GM12878 (cell line): ENCODE measurements around the gene ANAPC4. TPM values are rescaled to one million over a fixed set of nuclear protein-coding genes. Genes with fewer than 3 reads are reported as not detected.

Source experiments
- ATAC-seq: fragments of 200-7000 bp; cut with Tn5 transposase; 3 replicates; pipeline ENCODE4 v1.9.1; 2020; ENCODE audit warnings: mild to moderate bottlenecking, moderate library complexity
- BruUV-seq: library from RNA; stranded (reverse); fragments of 400-500 nt; replicated peaks from 2 replicates; lab custom pipeline; 2021; lab: Mats Ljungman, UMichigan
- CTCF ChIA-PET: fragments of 300-600 bp; sonication (Branson Sonifier 250); formaldehyde crosslinking; extraction: SDS; loops from one replicate; lab custom pipeline; 2021; ENCODE audit warnings: inconsistent platforms; lab: Yijun Ruan, JAX
- POLR2A ChIA-PET: fragments of 350-600 bp; formaldehyde crosslinking; extraction: SDS; loops from one replicate; lab custom pipeline; 2021; ENCODE audit warnings: inconsistent platforms; lab: Charles Lee
- RAD21 ChIA-PET: fragments of 300-600 bp; sonication (Branson Sonifier 250); formaldehyde crosslinking; loops from one replicate; lab custom pipeline; 2023; ENCODE audit warnings: antibody characterized with exemption; ENCODE audit not compliant: unreplicated experiment; lab: Charles Lee
- SMC1A ChIA-PET: fragments of 300-600 bp; sonication (Branson Sonifier 250); formaldehyde crosslinking; loops from one replicate; lab custom pipeline; 2023; ENCODE audit not compliant: unreplicated experiment, uncharacterized antibody; lab: Charles Lee
- DNase-seq: peaks from one replicate; pipeline ENCODE4 v3.0.0-alpha.2; 2011; ENCODE audit warnings: low read depth, low spot score
- FAIRE-seq: peaks from 3 replicates; lab custom pipeline; 2011; peaks lifted over from hg19 to GRCh38; lab: Jason Lieb, UNC
- H2AFZ ChIP-seq: 2 replicates; pipeline ENCODE4 v1.6.0; 2011; ENCODE audit warnings: low read depth, low read length, control low read depth; ENCODE audit not compliant: control insufficient read depth
- H3K27ac ChIP-seq: 2 replicates; pipeline ENCODE4 v1.5.1; 2011; ENCODE audit warnings: control low read depth; ENCODE audit not compliant: control insufficient read depth, insufficient read depth
- H3K27me3 ChIP-seq, 2 experiments: replicated peaks in 1 of 2; 2 replicates each; pipeline versions ENCODE4 v1.6.0 to v1.6.1; 2011; ENCODE audit warnings: low read length in 1 of 2; ENCODE audit not compliant: control insufficient read depth in 2 of 2, insufficient read depth in 2 of 2
- H3K36me3 ChIP-seq, 2 experiments: 2 replicates each; pipeline ENCODE4 v1.5.1; 2011; ENCODE audit warnings: low read length in 1 of 2; ENCODE audit not compliant: control insufficient read depth in 2 of 2, insufficient read depth in 2 of 2
- H3K4me1 ChIP-seq: 2 replicates; pipeline ENCODE4 v1.6.1; 2011; ENCODE audit warnings: mild to moderate bottlenecking, low read length, moderate library complexity, mixed read lengths; ENCODE audit not compliant: control insufficient read depth, insufficient read depth
- H3K4me2 ChIP-seq: 2 replicates; pipeline ENCODE4 v1.6.0; 2011; ENCODE audit warnings: control low read depth; ENCODE audit not compliant: control insufficient read depth, insufficient read depth
- H3K4me3 ChIP-seq: fragments of 200-600 bp; sonication (generic); 2 replicates; pipeline ENCODE4 v1.5.1; 2016
- H3K79me2 ChIP-seq: 2 replicates; pipeline ENCODE4 v1.6.0; 2011; ENCODE audit warnings: low read length; ENCODE audit not compliant: control insufficient read depth, insufficient read depth
- H3K9ac ChIP-seq: 2 replicates; pipeline ENCODE4 v1.8.0; 2011; ENCODE audit warnings: low read length, control low read depth, mixed read lengths; ENCODE audit not compliant: control insufficient read depth, insufficient read depth
- H3K9me3 ChIP-seq: replicated peaks from 3 replicates; pipeline ENCODE4 v1.5.1; 2011; ENCODE audit warnings: mild to moderate bottlenecking, low read length; ENCODE audit not compliant: control insufficient read depth, insufficient read depth
- H4K20me1 ChIP-seq: 2 replicates; pipeline ENCODE4 v1.6.0; 2011; ENCODE audit not compliant: control insufficient read depth, insufficient read depth
- BRCA1 ChIP-seq: IDR thresholded peaks from 2 replicates; pipeline ENCODE4 v1.6.1; 2011; ENCODE audit warnings: low read depth, low read length, improper control_type of control experiment
- CEBPB ChIP-seq, 2 experiments: fragments of 150-350 bp in 1 of 2; IDR thresholded peaks; 2 replicates each; pipeline ENCODE4 v1.6.1; 2012 to 2014; ENCODE audit warnings: low read depth in 2 of 2, low read length in 2 of 2, borderline replicate concordance in 1 of 2, inconsistent platforms in 1 of 2
- CREB1 ChIP-seq: IDR thresholded peaks from 2 replicates; pipeline ENCODE4 v1.6.1; 2012; ENCODE audit warnings: low read depth, mild to moderate bottlenecking, inconsistent platforms
- FOS ChIP-seq: IDR thresholded peaks from 3 replicates; pipeline ENCODE4 v1.6.1; 2011; ENCODE audit warnings: borderline replicate concordance; ENCODE audit not compliant: insufficient read length; ENCODE audit errors: extremely low read depth
- FOXM1 ChIP-seq: IDR thresholded peaks from 2 replicates; pipeline ENCODE4 v1.6.1; 2012; ENCODE audit warnings: low read depth, mild to moderate bottlenecking, inconsistent platforms, low read length, moderate library complexity
- GABPA ChIP-seq: IDR thresholded peaks from 2 replicates; pipeline ENCODE4 v1.6.1; 2014; ENCODE audit warnings: antibody characterized with exemption, low read depth, mild to moderate bottlenecking, inconsistent platforms
- IKZF2 ChIP-seq, 2 experiments: fragments of 450-650 bp; IDR thresholded peaks; 2 replicates each; pipeline ENCODE4 v1.6.1; 2017; ENCODE audit warnings: mild to moderate bottlenecking in 2 of 2, moderate library complexity in 2 of 2
- MTA3 ChIP-seq: IDR thresholded peaks from 2 replicates; pipeline ENCODE4 v1.6.1; 2012; ENCODE audit warnings: low read length, inconsistent platforms, borderline replicate concordance
- NFXL1 ChIP-seq: fragments of 450-650 bp; IDR thresholded peaks from 2 replicates; pipeline ENCODE4 v1.6.1; 2017; ENCODE audit warnings: antibody characterized with exemption, mild to moderate bottlenecking, borderline replicate concordance
- NR2C1 ChIP-seq: fragments of 450-650 bp; IDR thresholded peaks from 2 replicates; pipeline ENCODE4 v1.6.1; 2017; ENCODE audit warnings: antibody characterized with exemption, mild to moderate bottlenecking, moderate library complexity
- POU2F2 ChIP-seq: IDR thresholded peaks from 3 replicates; pipeline ENCODE4 v1.6.1; 2011; ENCODE audit warnings: low read depth, mild to moderate bottlenecking, low read length, borderline replicate concordance
- RB1 ChIP-seq: fragments of 450-650 bp; formaldehyde crosslinking; IDR thresholded peaks from 2 replicates; pipeline ENCODE4 v1.6.1; 2017; ENCODE audit warnings: mild to moderate bottlenecking, borderline replicate concordance
- SMAD1 ChIP-seq: fragments of 450-650 bp; IDR thresholded peaks from 2 replicates; pipeline ENCODE4 v1.6.1; 2018; ENCODE audit warnings: mild to moderate bottlenecking, low read depth; ENCODE audit not compliant: partially characterized antibody
- WGBS: methylation state at CpG from one replicate; pipeline ENCODE4 v1.1.6; 2016; ENCODE audit warnings: low lambda C conversion rate; ENCODE audit not compliant: insufficient replicate concordance, insufficient coverage; ENCODE audit errors: missing lambda C conversion rate; 5-methylcytosine and 5-hydroxymethylcytosine counted together
- in situ Hi-C: fragments of 300-500 bp; cut with MboI; formaldehyde crosslinking; loops from 9 replicates; pipeline ENCODE4 v1.14.3; 2018; ENCODE audit warnings: mixed read lengths
- intact Hi-C: fragments of 100-400 bp; cut with micrococcal nuclease; formaldehyde crosslinking; loops from one replicate; pipeline ENCODE4 v1.14.2; 2022; ENCODE audit not compliant: unreplicated experiment
- polyA plus RNA-seq, 11 experiments: library from polyadenylated mRNA; depleted of rRNA in 4 of 11; unstranded in 6 of 11; stranded (reverse) in 5 of 11; fragments of >200 nt; fragmentation: Nextera tagmentation in 4 of 11; fragmentation: Illumina TruSeq in 1 of 11; extraction: Ambion mirVana in 4 of 11; extraction: Trizol in 1 of 11; gene quantifications; 1 replicate in 1 of 11; 2 replicates in 10 of 11; pipeline versions ENCODE4 v1.2.1 to v1.2.3, GENCODE V29; 2011 to 2016; ENCODE audit warnings: inconsistent platforms in 2 of 11, missing spikeins in 2 of 11, low read depth in 1 of 11
- total RNA-seq, 4 experiments: library from RNA; depleted of rRNA in 3 of 4; stranded (reverse); fragments of >200 nt in 3 of 4; fragmentation: Illumina TruSeq in 1 of 4; extraction: Trizol in 1 of 4; gene quantifications; 2 replicates each; pipeline versions ENCODE4 v1.2.1 to v1.2.3, GENCODE V29; 2013 to 2021
- TF ChIP-seq, protein P1 (sequence below): fragments of 450-650 bp; IDR thresholded peaks from 2 replicates; pipeline ENCODE4 v1.6.1; 2017; ENCODE audit warnings: mild to moderate bottlenecking, moderate library complexity
- TF ChIP-seq, protein P2 (sequence below): fragments of 450-650 bp; IDR thresholded peaks from 2 replicates; pipeline ENCODE4 v1.6.1; 2016; ENCODE audit warnings: mild to moderate bottlenecking

The ANAPC4 gene
- total and polyA plus RNA-seq, 10 of the 15 experiments (the other 5 are each of a cell fraction or from before 2014, with no cell fraction given), result 16.3 to 50.2 (median 29.9) TPM

GRCh38 chr4:25345744-25346143 is 31.3 kb upstream of the ANAPC4 start:
- Histone ChIP-seq H3K9ac (no peak overlapping the region), H3K36me3 (no peaks in the 10 kb centered on the region; a peak in 1 of 4 replicates), H3K4me3 (no peak overlapping the region), H3K27ac (no peak overlapping the region), H3K27me3 (no peaks in the 10 kb centered on the region), H4K20me1 (no peaks in the 10 kb centered on the region), H2AFZ (no peak overlapping the region), H3K79me2 (no peaks in the 10 kb centered on the region), H3K9me3 (no peaks in the 10 kb centered on the region), H3K4me1 (no peaks in the 10 kb centered on the region), H3K4me2 (no peak overlapping the region)
- CTCF ChIA-PET, result interaction anchor here (2.0 to 3.2 kb wide), 2 partner anchors 21 to 33 kb away, joined by 14 to 20 read pairs; partner anchors contain the start of gene ZCCHC4
- intact Hi-C loops, result no loop called here
- no peak for ATAC-seq
- in situ Hi-C loops, result no loop called here
- RAD21 ChIA-PET, result interaction anchor here (0.5 to 1.6 kb wide), 2 partner anchors 22 to 122 kb away, joined by 3 to 5 read pairs; no protein-coding TSS in a partner anchor
- no peak for DNase-seq
- no peak for FAIRE-seq
- POLR2A ChIA-PET, result interaction anchor here (0.5 to 1.5 kb wide), 3 partner anchors 10 to 34 kb away, joined by 3 to 5 read pairs (median 4); no protein-coding TSS in a partner anchor
- SMC1A ChIA-PET, result interaction anchor here (2.0 kb wide), 1 partner anchor 15 kb away, joined by 8 read pairs; no protein-coding TSS in a partner anchor
- WGBS, result 80% methylated on average over 5 of the region's 5 CpGs
- no TSS peak for BruUV-seq
- TF ChIP-seq, protein P1, sequence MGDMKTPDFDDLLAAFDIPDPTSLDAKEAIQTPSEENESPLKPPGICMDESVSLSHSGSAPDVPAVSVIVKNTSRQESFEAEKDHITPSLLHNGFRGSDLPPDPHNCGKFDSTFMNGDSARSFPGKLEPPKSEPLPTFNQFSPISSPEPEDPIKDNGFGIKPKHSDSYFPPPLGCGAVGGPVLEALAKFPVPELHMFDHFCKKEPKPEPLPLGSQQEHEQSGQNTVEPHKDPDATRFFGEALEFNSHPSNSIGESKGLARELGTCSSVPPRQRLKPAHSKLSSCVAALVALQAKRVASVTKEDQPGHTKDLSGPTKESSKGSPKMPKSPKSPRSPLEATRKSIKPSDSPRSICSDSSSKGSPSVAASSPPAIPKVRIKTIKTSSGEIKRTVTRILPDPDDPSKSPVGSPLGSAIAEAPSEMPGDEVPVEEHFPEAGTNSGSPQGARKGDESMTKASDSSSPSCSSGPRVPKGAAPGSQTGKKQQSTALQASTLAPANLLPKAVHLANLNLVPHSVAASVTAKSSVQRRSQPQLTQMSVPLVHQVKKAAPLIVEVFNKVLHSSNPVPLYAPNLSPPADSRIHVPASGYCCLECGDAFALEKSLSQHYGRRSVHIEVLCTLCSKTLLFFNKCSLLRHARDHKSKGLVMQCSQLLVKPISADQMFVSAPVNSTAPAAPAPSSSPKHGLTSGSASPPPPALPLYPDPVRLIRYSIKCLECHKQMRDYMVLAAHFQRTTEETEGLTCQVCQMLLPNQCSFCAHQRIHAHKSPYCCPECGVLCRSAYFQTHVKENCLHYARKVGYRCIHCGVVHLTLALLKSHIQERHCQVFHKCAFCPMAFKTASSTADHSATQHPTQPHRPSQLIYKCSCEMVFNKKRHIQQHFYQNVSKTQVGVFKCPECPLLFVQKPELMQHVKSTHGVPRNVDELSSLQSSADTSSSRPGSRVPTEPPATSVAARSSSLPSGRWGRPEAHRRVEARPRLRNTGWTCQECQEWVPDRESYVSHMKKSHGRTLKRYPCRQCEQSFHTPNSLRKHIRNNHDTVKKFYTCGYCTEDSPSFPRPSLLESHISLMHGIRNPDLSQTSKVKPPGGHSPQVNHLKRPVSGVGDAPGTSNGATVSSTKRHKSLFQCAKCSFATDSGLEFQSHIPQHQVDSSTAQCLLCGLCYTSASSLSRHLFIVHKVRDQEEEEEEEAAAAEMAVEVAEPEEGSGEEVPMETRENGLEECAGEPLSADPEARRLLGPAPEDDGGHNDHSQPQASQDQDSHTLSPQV, result no peak
- TF ChIP-seq MTA3 (no peak), SMAD1 (no peak), FOXM1 (no peak), BRCA1 (no peak), CREB1 (no peak), NFXL1 (no peak), POU2F2 (no peak), RB1 (no peak), FOS (no peak), IKZF2 (IDR thresholded peaks at IDR 0.05) (no peak), CEBPB (IDR thresholded peaks at IDR 0.05; ENCODE audit: borderline replicate concordance in 1 of 2, low read depth in 2 of 2, low read length in 2 of 2) (no peak), GABPA (no peak), NR2C1 (no peak)
- TF ChIP-seq, protein P2, sequence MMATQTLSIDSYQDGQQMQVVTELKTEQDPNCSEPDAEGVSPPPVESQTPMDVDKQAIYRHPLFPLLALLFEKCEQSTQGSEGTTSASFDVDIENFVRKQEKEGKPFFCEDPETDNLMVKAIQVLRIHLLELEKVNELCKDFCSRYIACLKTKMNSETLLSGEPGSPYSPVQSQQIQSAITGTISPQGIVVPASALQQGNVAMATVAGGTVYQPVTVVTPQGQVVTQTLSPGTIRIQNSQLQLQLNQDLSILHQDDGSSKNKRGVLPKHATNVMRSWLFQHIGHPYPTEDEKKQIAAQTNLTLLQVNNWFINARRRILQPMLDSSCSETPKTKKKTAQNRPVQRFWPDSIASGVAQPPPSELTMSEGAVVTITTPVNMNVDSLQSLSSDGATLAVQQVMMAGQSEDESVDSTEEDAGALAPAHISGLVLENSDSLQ, result no peak
